Activated T-helper 1 cell treated with Interleukin-2 at 50 U/mL for 16 hours (primary cell): ENCODE data around the gene IQCH.

Experiments
- DNase-seq: peaks from one replicate; pipeline ENCODE4 v3.0.0-alpha.2; 2020; ENCODE audit warnings: low read depth

The IQCH gene

DNA sequence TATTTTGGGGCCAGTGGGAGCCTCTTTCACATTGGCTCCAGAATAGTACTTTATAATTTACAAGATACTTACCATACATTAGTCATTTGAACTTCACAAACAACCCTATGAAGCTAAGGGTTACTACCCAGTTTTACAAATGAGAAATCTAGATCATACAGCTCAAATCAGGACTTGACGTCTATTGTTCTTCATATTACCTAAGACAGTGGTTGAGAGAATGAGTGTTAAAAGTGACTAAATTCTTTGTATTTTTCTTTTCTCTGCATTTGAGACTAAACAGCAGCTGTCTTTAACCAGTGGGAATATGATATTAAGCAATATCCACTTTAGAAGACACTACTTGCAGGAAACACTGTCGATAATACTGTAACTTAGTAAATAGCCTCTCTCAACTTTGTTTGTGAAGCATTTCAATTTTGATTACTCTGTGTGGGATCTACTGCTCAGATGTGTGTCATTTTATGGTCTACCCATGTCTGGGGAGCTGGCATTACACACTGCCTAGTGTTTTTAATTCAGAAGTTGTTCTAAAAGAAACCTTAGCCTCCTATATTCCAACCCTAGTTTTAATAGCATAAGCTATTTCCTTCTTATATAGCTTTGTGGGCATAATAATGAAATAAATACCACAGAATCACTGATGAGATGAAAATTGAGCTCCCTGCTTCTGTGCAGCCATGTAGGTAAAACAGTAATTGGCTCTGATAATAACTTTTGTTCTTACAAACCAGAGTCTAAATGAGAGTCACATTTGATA, 45.9 kb downstream of the IQCH start:
- DNase-seq = no peak

GRCh38 chr15:67303490-67304363, 49.1 kb downstream of the IQCH start:
- DNase-seq = no peak

- DNase-seq = no peak
Measured at GRCh38 chr15:67304778-67305177, 50.2 kb downstream of the IQCH start.

GRCh38 chr15:67305506-67305905, 50.9 kb downstream of the IQCH start:
- no peak for DNase-seq

DNA sequence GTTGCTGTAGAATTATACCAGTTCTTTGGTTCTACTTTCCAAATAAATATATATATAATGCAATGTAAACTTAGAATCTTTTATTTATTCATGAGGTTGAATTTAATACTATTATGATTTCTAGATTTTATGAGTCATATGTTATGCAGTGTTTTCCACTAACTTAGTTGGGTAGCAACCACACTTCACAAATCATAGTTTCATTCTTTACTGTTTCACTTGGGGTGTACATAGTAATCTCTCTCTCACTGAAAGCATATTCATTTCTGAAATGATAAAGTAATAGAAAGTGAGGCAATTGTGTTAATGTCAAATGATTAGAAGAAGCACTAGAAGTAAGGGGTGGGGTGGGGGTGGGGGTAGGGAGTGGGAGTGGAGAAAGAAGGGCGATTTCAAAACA, 52.6 kb downstream of the IQCH start:
- DNase-seq = no peak

DNA sequence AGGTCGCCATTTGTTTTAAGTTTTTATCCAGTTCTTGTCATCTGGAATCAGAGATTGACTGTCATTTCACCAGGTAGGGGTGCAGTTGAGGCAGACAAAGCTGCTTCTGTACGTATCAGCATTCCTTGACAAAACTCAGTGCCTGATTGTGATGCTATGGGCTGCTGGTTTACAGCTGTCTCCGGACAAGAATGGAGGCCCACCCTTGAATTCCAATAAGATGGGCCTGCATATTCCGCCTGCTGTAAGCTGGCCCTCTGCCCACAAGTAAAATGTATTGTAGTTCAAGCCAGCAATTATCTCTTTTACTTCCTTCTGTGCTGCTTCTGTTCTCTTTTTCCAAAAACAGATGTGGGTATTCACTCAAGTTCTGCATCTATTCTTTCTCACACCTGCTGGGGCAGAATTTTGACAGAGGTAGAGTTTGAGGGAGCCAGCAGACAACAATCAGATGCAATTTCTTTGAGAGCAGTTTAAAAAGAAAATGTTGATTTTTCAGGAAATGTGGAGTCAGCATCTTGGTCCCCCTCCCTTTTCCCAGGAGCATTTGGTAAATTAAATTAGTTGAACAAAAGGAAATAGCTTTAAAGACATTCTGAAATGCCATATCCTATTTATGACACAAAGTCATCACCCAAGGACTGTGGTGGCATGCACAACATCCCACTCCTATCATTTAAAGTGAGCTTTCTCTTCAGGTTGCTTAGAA, 53.5 kb downstream of the IQCH start:
- no peak for DNase-seq

- DNase-seq = no peak
Measured at GRCh38 chr15:67311731-67312130, 57.1 kb downstream of the IQCH start.

GRCh38 chr15:67319961-67320360, 65.4 kb downstream of the IQCH start:
- DNase-seq = no peak

- DNase-seq = no peak
Measured at GRCh38 chr15:67321352-67321751, 66.8 kb downstream of the IQCH start.

DNA sequence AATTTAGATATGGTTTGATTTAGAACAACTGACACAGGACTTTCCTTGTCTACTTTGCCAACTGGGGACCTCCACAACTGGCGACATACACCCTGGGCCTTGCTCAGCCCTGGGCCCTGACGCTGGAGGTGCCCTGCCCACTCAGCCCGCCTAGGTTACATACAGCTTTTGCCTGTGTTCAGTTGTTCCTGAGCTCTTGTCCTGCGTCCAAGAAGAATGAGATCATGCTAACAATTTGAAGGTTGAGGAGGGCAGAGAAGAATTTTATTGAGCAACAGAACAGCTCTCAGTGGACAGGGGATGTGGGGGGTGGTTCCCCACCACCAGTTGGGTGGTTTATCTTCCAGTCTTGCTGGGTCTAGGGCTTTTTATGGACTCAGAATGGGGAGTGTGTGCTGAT, 67.9 kb downstream of the IQCH start:
- no peak for DNase-seq

DNA sequence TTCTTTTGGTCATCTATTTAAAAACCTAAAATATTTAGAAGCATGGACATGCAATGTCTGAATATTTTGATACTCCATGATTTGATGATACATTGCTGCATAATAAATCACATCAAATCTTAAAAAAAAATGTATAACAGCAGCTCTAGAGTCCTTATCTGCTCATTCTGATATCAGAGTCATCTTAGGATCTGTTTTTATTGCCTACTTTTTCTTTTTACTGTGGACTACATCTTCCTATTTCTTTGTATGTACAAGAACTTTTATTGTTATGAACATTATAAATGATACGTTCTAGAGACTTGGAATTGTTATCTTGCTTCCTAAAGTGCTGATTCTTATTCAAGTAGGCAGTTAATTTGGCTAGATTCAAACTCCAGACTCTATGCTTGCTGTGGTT, 72.7 kb downstream of the IQCH start:
- no peak for DNase-seq

GRCh38 chr15:67327737-67328136, 73.2 kb downstream of the IQCH start:
- no peak for DNase-seq

DNA sequence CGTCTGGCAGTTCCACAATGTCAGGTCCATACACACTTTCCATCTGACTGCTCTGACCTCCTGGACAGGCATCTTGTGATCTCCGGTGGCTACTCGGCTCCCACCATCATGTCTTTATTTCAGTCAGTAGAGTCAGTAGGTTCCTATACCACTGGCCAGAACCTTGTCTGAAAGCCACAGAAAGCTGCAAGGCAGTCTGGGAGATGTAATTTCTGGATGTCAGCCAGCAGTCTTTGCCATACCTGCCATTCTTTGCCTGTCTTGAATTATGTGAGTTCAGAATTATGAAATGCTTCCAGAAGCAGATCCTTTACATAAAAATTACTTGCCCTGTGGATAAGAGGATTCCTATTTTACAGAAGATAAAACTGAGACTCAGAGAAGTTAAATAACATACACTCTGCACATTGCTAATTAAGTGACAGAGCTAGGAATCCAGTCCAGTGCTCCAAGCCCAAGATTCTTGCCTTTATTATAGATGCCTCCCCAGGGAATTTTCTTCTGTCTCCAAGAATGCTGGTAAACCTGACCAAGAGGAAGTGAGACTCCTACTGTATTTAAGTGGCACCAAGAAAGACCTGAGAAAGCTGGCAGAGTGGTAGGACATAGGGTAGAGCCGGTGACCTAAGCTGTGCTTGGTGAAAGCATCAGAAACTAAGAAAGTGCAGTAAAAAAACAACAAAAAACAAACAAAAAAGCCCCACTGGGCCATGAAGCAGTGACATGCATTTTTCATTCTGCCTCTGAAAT, 75.6 kb downstream of the IQCH start:
- no peak for DNase-seq

GRCh38 chr15:67331676-67332075, 77.1 kb downstream of the IQCH start:
- no peak for DNase-seq

DNA sequence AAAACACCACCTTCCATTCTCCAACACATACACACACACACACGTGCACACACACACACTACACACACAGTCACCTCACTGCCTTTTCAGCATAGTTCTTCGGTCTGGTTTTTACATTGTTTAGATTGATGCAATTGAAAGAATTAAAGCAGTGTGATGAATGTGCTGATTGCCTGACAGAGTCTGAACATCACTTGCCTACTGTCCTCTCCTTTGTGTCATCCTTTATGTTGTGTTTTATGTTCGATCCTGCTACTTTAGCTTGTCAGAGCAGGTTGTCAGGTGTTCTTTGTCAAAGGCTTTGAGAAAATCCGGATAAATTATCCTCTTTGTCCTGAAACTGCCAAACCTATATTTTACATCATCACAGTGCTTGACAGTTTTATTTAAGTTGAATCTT, 80.4 kb downstream of the IQCH start:
- no peak for DNase-seq

- no peak for DNase-seq
Measured at GRCh38 chr15:67335534-67336222, 81.1 kb downstream of the IQCH start.

DNA sequence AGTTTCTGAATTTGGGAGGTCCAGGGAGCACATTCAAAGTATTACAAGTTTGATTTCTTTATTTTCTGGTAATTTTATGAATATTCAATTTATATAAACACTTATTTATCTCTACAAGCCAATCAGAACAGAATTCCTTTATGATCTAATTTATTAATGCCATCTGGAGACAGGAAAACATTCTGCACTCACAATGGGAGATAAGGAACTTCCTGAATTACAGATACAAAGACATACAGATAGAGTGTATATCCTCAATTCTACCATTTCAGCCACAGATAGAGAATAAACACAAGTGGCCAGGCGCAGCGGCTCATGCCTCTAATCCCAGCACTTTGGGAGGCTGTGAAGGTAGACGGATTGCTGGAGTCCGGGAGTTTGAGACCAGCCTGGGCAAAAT, 86.0 kb downstream of the IQCH start:
- no peak for DNase-seq

- no peak for DNase-seq
Measured at GRCh38 chr15:67341539-67341938, 87.0 kb downstream of the IQCH start.

DNA sequence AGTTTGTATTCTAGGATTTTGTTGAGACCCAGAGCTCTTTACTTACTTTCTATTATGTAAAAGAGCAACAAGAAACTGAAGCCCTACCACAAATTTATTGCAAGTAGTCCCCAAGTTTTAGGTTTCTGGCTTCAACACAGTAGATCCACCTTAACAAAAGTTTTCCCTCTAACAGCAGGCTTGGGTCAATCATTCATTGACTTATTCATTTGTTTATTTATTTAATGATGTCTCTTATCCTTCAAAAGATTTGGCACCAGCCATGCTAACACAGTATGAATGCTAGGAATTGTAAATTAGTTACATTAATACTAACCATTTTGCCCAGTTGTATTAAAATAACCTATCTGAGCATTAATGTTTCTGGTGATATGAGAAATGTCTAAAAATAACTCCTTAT, 88.6 kb downstream of the IQCH start:
- no peak for DNase-seq

DNA sequence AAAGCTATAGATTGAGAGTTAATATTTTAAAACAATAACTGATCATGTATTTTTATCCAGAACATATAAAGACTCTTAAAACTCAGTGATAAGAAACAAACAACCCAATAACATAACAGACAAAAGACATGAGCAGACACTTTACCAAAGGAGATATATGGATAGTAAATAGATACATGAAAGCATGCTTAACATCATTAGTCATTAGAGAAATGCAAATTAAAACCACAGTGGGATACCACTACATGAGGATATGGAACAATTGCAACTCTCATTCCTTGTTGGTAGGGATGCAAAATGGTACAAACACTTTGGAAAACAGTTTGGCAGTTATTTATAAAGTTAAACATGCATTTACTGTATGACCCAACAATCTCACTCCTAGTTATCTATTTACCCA, 95.0 kb downstream of the IQCH start:
- no peak for DNase-seq

DNA sequence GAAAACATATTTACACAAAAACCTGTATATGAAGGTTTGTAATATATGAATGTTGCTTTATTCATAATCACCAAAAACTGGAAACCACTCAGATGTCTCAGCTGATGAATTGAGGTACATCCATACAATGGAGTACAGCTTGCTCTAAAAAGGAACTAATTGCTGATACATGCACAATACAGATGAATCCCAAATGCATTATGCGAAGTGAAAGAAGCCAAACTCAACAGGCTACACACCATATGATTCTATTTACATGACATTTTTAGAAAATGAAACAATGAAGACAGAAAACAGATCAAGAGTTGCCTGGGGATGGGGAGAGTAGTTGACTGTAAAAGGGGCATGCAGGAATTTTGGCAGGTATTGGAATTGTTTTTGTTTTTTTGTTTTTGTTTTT, 95.5 kb downstream of the IQCH start:
- DNase-seq = no peak

DNA sequence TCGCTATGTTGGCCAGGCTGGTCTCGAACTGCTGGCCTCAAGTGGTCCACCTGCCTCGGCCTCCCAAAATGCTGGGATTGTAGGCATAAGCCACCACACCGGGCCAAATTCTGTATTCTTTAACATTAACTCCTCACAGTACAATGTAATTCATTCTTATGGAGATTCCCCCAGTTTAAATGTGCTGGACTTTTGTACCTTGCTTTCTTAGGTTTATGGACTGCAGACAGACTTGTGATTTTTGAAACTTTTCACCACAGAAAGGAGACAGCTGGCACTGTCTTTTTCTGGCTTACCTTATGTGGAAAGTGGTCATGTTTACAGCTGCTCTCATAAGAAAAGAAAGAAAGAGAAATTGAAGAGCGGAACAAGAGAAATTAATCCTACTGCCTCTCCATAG, 103.8 kb downstream of the IQCH start:
- DNase-seq = no peak
